ENCODE measurements around the gene PLOD2. TPM values are rescaled to one million over a fixed set of nuclear protein-coding genes. Genes with fewer than 3 reads are reported as not detected.

PLOD2 gene
- total and polyA plus RNA-seq, 2 experiments from 2014 or later = 300 to 306 TPM

GRCh38 chr3:146166415-146166821, 5.4 kb upstream of the PLOD2 start:
- peaks cover 14% of the 10 kb centered on the region; the same call in 1 of the 2 replicates for H3K79me2 ChIP-seq (ENCODE audit: insufficient read depth)
- no peaks in the 10 kb centered on the region for H3K9me2 ChIP-seq (ENCODE audit: insufficient read depth)
- no peaks in the 10 kb centered on the region for H3K27me3 ChIP-seq (replicated peaks; ENCODE audit: insufficient read depth)
- H3K4me1 ChIP-seq (ENCODE audit: insufficient read depth) = peaks cover 57% of the 10 kb centered on the region
- H4K20me1 ChIP-seq (ENCODE audit: insufficient read depth) = no peaks in the 10 kb centered on the region
- peak overlapping the region; percentile 79 for H3K4me2 ChIP-seq (ENCODE audit: unreplicated experiment)
- no peaks in the 10 kb centered on the region for H3K9me3 ChIP-seq (ENCODE audit: low read depth)
- H3K4me3 ChIP-seq = peak overlapping the region; percentile 37
- 0 to 1% methylated on average over 4 of the region's 4 CpGs for WGBS, 2 experiments (ENCODE audit: low coverage in 1 of 2, low lambda C conversion rate in 2 of 2, missing lambda C conversion rate in 2 of 2)
- DNase-seq = peak; percentile 96
- peaks cover 59% of the 10 kb centered on the region for H3F3A ChIP-seq (ENCODE audit: insufficient read depth)
- H3K9ac ChIP-seq = peak overlapping the region; percentile 59
- no peak overlapping the region for H2AFZ ChIP-seq
- H3K36me3 ChIP-seq (ENCODE audit: low read depth) = no peaks in the 10 kb centered on the region
- H3K27ac ChIP-seq = peak overlapping the region; percentile 91
- TF ChIP-seq EZH2phosphoT487 (IDR thresholded peaks at IDR 0.05; ENCODE audit: insufficient read depth, low read depth) = 0 out of 2 replicates have a peak, but pooled peaks have one; percentile 32
- TF ChIP-seq EZH2 (IDR thresholded peaks at IDR 0.05; ENCODE audit: insufficient read depth, poor library complexity, severe bottlenecking) = no peak
- in situ Hi-C loops (cut with MboI) = loop anchor here (25.0 kb wide), 1 partner anchor 379 kb away; no protein-coding TSS in a partner anchor

DNA sequence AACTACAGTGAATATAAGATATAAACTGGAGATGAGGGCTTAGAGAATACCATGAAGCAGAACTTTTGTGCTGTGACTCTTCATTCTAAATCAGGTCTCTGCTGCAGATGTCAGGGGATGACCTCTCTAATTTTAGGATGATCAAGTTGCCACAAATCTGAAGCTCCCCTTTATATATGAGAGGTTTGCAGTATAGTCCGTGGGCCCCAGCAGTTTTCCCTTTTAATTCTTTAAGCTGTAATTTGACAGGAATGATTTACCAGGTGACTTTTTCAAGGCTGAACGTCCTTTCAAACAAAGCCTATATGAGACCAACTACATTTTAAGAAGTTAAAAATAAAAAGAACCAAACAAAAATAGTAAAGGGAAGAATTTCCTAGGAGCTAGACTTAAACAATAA, 4.9 kb upstream of the PLOD2 start:
- H3K4me2 ChIP-seq (ENCODE audit: unreplicated experiment) = peak overlapping the region; percentile 79
- peak overlapping the region; percentile 36 for H3K4me3 ChIP-seq
- DNase-seq = peak; percentile 21
- H3K9me3 ChIP-seq (ENCODE audit: low read depth) = no peaks in the 10 kb centered on the region
- TF ChIP-seq EZH2phosphoT487 (IDR thresholded peaks at IDR 0.05; ENCODE audit: insufficient read depth, low read depth) = no peak
- no peak for TF ChIP-seq EZH2 (IDR thresholded peaks at IDR 0.05; ENCODE audit: insufficient read depth, poor library complexity, severe bottlenecking)
- H4K20me1 ChIP-seq (ENCODE audit: insufficient read depth) = no peaks in the 10 kb centered on the region
- H3K36me3 ChIP-seq (ENCODE audit: low read depth) = no peaks in the 10 kb centered on the region
- 65 to 69% methylated on average over 2 of the region's 2 CpGs for WGBS, 2 experiments (ENCODE audit: low coverage in 1 of 2, low lambda C conversion rate in 2 of 2, missing lambda C conversion rate in 2 of 2)
- in situ Hi-C loops (cut with MboI) = loop anchor here (25.0 kb wide), 1 partner anchor 379 kb away; no protein-coding TSS in a partner anchor
- no peaks in the 10 kb centered on the region for H3K27me3 ChIP-seq (replicated peaks; ENCODE audit: insufficient read depth)
- peaks cover 57% of the 10 kb centered on the region for H3K4me1 ChIP-seq (ENCODE audit: insufficient read depth)
- H3K79me2 ChIP-seq (ENCODE audit: insufficient read depth) = peaks cover 14% of the 10 kb centered on the region; the same call in 1 of the 2 replicates
- peak overlapping the region; percentile 91 for H3K27ac ChIP-seq
- H3K9me2 ChIP-seq (ENCODE audit: insufficient read depth) = no peaks in the 10 kb centered on the region
- peaks cover 60% of the 10 kb centered on the region for H3F3A ChIP-seq (ENCODE audit: insufficient read depth)
- no peak overlapping the region for H2AFZ ChIP-seq
- peak overlapping the region; percentile 47; the same call in 1 of the 2 replicates for H3K9ac ChIP-seq

DNA sequence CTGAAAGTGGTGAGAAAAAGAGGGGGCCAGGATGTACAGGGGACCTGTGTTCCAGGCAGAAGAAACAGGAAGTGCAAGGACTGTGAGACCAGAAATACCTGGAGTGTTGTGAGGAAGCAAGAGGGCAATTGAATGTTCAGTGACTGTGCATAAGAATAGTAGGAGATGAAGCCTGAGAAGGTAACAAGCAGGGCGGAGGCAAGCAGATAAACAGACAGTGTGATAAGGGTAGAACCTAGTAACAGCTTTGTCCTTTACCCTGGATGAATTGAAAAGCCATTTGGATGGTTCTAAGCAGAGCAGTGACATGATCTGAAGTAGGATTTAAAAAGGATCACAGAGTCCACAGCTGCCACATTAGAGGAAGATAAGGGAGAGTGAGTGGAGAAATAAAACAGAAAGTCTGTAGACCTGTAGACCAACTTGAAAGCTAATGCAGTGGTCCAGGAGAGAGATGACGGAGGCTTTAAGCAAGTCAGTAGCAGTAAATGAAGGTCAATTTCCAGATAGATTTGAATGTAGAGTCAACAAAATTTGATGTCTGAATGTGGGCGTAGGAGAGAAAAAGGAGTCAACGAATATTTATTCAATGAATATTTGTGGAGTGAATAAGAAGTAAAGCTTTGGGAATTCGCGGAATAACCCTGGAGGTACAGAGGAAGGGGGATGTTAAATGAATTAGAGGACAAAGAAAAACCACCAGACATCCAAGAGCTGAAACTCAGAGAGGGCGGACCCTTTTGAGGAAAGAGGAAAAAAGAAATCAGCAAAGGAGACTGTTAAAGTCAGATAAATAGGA, 4.2 kb upstream of the PLOD2 start:
- H3K27ac ChIP-seq = peak overlapping the region; percentile 91
- in situ Hi-C loops (cut with MboI) = loop anchor here (25.0 kb wide), 1 partner anchor 378 kb away; no protein-coding TSS in a partner anchor
- TF ChIP-seq EZH2phosphoT487 (IDR thresholded peaks at IDR 0.05; ENCODE audit: insufficient read depth, low read depth) (no peak), EZH2 (IDR thresholded peaks at IDR 0.05; ENCODE audit: insufficient read depth, poor library complexity, severe bottlenecking) (no peak)

GRCh38 chr3:146164506-146164905, 3.5 kb upstream of the PLOD2 start:
- H3K27me3 ChIP-seq (replicated peaks; ENCODE audit: insufficient read depth) = no peaks in the 10 kb centered on the region
- no peak overlapping the region for H2AFZ ChIP-seq
- H3F3A ChIP-seq (ENCODE audit: insufficient read depth) = peaks cover 67% of the 10 kb centered on the region
- TF ChIP-seq EZH2 (IDR thresholded peaks at IDR 0.05; ENCODE audit: insufficient read depth, poor library complexity, severe bottlenecking) = no peak
- TF ChIP-seq EZH2phosphoT487 (IDR thresholded peaks at IDR 0.05; ENCODE audit: insufficient read depth, low read depth) = no peak
- no peak for DNase-seq
- H3K79me2 ChIP-seq (ENCODE audit: insufficient read depth) = peaks cover 27% of the 10 kb centered on the region
- peak overlapping the region; percentile 79 for H3K4me2 ChIP-seq (ENCODE audit: unreplicated experiment)
- peaks cover 57% of the 10 kb centered on the region for H3K4me1 ChIP-seq (ENCODE audit: insufficient read depth)
- in situ Hi-C loops (cut with MboI) = loop anchor here (25.0 kb wide), 1 partner anchor 377 kb away; no protein-coding TSS in a partner anchor
- H3K27ac ChIP-seq = peak overlapping the region; percentile 91
- H3K9ac ChIP-seq = no peak overlapping the region
- H4K20me1 ChIP-seq (ENCODE audit: insufficient read depth) = no peaks in the 10 kb centered on the region
- H3K9me2 ChIP-seq (ENCODE audit: insufficient read depth) = no peaks in the 10 kb centered on the region
- no peaks in the 10 kb centered on the region for H3K9me3 ChIP-seq (ENCODE audit: low read depth)
- no peaks in the 10 kb centered on the region for H3K36me3 ChIP-seq (ENCODE audit: low read depth)
- H3K4me3 ChIP-seq = no peak overlapping the region

More for the DNA sequence above, 4.2 kb upstream of the PLOD2 start:
- Histone ChIP-seq H3K9me3 (ENCODE audit: low read depth) (no peaks in the 10 kb centered on the region), H3K27me3 (replicated peaks; ENCODE audit: insufficient read depth) (no peaks in the 10 kb centered on the region), H3K36me3 (ENCODE audit: low read depth) (no peaks in the 10 kb centered on the region), H3K9ac (peak overlapping the region; percentile 47; the same call in 1 of the 2 replicates), H3F3A (ENCODE audit: insufficient read depth) (peaks cover 60% of the 10 kb centered on the region), H2AFZ (no peak overlapping the region), H4K20me1 (ENCODE audit: insufficient read depth) (no peaks in the 10 kb centered on the region), H3K4me3 (peak overlapping the region; percentile 36), H3K9me2 (ENCODE audit: insufficient read depth) (no peaks in the 10 kb centered on the region), H3K4me1 (ENCODE audit: insufficient read depth) (peaks cover 57% of the 10 kb centered on the region), H3K79me2 (ENCODE audit: insufficient read depth) (peaks cover 20% of the 10 kb centered on the region), H3K4me2 (ENCODE audit: unreplicated experiment) (peak overlapping the region; percentile 79)
- peak; percentile 70 for DNase-seq
- WGBS, 2 experiments (ENCODE audit: low coverage in 1 of 2, low lambda C conversion rate in 2 of 2, missing lambda C conversion rate in 2 of 2) = 44 to 49% methylated on average over 7 of the region's 7 CpGs

Data from GM23248 (cell line).